ENCODE data around the gene MAPK8IP2.
"Not testable (repeated sequence)": the region's sequence is repeated elsewhere in the genome, so short reads cannot be mapped to it uniquely, and the experiment has no call there.

The MAPK8IP2 gene

GRCh38 chr22:50612528-50613221, 12.1 kb downstream of the MAPK8IP2 start:
- no peak for DNase-seq (ENCODE audit: low read depth)

- DNase-seq (ENCODE audit: low read depth), result no peak
Observed at GRCh38 chr22:50613291-50613981, 12.8 kb downstream of the MAPK8IP2 start.

DNA sequence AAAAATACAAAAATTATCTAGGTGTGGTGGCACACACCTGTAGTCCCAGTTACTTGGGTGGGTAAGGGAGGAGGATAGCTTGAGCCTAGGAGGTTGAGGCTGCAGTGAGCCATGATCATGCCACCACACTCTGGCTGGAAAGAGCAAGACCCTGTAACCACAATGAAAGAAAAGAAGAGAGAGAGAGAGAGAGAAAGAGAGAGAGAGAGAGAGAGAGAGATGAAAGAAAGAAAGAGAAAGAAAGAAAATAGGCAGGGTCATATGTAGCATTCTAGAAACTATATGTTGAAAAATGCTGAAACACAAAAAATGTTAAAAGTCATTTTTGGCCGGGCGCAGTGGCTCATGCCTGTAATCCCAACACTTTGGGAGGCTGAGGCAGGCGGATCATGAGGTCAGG, 13.7 kb downstream of the MAPK8IP2 start:
- DNase-seq (ENCODE audit: low read depth), result not testable (repeated sequence)

GRCh38 chr22:50620593-50621355, 20.2 kb downstream of the MAPK8IP2 start:
- no peak for DNase-seq (ENCODE audit: low read depth)

GRCh38 chr22:50621356-50621880, 20.8 kb downstream of the MAPK8IP2 start:
- no peak for DNase-seq (ENCODE audit: low read depth)

DNA sequence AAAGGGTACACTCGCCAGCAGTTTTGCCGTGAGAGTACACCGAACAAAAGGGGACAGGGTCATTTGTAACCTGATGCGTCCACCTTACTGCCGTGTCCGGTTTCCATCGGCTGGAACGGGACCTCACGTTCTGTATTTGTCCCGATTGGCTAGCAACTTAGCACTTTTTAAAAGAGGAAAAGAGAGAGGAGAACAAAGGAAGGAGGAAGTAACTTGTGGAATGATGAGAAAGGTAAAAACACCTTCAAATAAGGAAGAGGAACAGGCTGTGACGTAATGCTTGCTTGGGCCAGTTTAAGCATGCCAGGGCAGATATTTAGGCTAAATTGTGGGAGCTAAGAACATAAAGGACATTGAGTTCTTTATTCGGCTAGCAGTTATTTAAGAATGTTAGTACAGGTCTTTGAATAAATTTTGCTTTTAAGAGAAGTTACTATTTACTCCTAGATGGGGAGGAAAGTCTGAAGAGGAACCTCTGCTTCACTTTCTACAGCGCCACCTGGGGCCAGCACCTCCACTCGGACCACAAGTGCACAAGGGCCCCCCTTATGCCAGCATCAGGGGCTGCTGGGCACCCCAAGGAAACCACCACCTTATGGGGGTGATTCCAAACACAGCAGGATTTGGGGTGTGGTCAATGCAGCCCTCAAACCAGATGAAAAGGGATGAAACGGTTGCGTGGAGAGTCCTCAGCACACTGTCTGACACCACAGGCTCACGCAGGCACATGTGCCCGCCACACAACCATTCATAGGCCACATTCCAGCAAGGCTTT, 21.5 kb downstream of the MAPK8IP2 start:
- DNase-seq (ENCODE audit: low read depth), result no peak

DNA sequence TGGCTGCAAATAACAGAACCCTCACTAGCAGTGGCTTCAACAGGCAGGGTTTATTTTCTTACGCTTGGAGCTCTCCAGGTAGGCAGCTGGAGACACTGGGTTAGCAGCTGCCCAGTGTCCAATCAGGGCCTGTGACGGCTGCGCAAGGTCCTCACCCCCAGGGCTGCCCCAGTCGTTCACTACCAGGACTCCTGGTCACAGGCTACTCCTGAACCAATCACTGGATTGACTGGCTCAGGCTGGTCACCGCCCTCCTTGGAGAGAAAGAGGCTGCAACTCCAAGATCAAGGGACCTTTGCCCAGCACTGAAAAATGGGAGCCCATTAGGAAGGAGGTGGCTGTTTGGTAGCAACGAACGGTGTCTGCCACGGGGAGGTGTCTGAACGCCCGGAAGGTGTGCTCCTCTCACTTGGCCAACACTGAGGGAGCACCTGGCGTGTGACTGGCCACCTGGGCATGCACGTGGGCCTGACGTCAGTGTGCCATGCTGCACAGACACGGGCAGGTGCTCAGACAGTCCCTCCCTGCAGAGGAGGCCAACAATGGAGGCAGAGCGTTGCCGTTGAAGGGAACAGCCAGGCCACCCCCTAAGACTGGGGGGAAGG, 22.2 kb downstream of the MAPK8IP2 start:
- no peak for DNase-seq (ENCODE audit: low read depth)

DNA sequence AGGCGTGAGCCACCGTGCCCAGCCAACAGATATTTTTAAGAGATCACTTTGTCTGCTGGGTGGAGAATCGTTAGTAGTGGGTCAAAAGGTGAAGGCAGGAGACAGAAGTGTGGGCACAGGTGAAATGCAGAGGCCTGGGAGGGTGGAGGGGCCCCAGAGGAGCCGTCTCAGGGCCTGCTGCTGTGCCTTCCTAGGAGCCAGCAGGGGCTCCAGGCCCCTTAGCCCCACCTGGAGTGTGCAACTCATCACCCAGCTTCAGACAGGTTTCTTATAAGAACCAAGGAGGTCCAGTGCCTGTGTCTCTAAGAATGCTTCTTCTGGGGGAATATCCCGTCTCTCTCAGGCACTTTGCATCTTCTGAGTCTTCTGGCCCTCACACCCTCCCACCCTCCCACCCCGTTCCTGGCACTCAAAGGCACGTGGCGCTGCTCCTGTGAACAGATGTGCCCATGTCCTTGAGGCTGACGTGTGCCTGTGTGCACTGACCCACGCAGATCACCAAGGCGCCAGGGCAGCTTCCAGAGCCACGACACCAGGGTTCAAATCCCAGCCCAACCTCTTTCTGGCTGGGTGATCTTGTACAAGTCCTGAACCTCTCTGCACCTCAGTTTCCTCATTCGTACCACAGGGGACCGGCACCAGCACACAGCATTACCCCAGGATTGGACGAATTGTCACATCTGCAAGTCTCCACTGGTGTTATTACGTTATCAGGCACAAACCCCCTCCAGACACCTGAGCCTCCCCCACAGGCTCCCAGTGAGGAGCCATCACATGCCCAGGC, 23.9 kb downstream of the MAPK8IP2 start:
- no peak for DNase-seq (ENCODE audit: low read depth)

GRCh38 chr22:50625131-50625567, 24.6 kb downstream of the MAPK8IP2 start:
- DNase-seq (ENCODE audit: low read depth), result no peak

GRCh38 chr22:50625568-50626313, 25.1 kb downstream of the MAPK8IP2 start:
- DNase-seq (ENCODE audit: low read depth), result no peak

DNA sequence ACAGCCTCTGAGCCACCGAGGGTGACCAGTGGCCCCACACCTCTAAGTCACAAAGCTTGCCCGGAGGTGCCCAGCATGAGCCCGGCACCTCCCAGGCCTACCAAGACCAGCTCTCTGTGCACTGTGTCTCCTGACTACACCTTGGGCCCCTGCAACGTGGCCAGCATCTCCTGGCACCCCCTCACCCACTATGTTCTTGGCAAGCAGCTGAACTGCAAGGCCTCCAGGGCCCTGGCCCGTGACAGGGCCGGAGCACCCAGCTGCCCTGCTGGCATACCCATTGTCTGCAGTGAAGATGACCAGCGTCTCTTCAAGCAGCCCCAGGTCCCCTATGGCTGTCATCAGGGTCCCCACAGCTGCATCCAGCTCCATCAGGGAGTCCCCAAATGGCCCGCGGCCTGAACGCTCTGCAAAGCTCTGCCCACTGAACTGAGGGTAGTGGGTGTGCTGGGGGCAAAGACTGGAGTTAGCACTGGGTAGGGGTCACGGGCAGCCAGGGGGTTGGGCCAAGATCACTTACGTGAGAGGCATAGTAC, 25.8 kb downstream of the MAPK8IP2 start:
- no peak for DNase-seq (ENCODE audit: low read depth)

DNA sequence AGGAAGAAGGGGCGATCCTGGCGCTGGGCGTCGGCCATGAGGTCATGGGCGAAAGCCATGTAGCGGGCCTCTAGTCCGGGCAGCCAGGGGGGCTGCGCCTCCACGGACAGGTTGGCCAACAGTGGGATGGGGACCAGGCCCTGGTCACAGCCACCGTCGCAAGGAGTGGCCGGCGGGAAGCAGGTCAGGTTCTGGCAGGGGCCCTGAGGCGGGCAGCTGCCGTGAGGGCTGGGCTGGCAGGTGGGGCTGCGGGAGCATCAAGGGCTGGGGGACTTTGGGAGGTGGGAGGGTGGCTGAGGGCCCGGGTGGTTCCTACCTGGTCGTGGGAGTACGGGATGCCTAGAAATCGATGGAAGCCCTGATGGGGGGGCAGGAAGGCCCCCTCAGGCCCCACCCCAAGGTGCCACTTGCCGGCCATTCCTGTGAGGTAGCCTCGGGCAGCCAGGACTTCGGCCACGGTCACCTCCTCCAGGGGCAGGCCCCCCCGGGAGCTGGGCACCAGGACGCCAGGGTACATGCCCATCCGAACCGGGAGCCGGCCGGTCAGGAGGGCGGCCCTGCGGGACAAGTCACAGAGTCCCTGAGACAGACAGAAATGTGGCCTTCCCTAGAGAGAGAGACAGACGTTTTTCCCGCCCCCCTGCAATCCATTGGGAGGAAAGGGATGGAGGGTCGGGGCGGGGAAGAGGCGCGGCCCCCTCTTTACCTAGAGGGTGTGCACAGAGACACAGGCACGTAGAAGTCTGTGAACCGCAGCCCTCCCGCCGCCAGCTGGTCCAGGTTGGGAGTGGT, 26.5 kb downstream of the MAPK8IP2 start:
- DNase-seq (ENCODE audit: low read depth), result no peak

- DNase-seq (ENCODE audit: low read depth), result no peak
Observed at GRCh38 chr22:50627642-50628542, 27.3 kb downstream of the MAPK8IP2 start, which contains the start of gene ARSA. Gene ARSA, minus strand, starts transcription at chr22:50628152. Its CDS starts 373 bp downstream, at chr22:50627779.

- DNase-seq (ENCODE audit: low read depth), result no peak
Observed at GRCh38 chr22:50628543-50629134, 28.0 kb downstream of the MAPK8IP2 start.

- no peak for DNase-seq (ENCODE audit: low read depth)
Observed at GRCh38 chr22:50630376-50630775, 29.8 kb downstream of the MAPK8IP2 start.

GRCh38 chr22:50633086-50633485, 32.5 kb downstream of the MAPK8IP2 start:
- DNase-seq (ENCODE audit: low read depth), result no peak

DNA sequence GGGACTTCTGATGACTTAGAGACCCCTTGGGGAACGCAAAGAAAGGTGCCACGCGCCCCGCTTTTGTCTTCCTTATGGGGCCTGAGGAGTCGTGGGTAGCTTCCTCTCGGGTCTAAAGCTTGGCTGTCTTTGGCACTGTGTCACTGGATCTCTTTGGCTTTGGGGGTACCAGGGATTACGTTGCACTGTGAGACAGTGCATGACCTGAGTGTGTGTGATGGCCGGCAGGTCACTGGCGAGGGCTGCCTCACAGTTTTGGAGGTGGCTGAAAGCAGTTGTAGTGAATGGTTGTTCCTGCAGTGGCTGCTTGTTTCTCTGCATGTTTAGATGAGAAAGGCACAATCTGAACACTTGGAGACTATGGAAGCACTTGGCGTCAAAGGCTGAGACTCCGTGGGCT, 33.2 kb downstream of the MAPK8IP2 start:
- no peak for DNase-seq (ENCODE audit: low read depth)
